ENCODE measurements around the gene ADGRL3.

Gene ADGRL3

GRCh38 chr4:62023633-62024032 is 823.5 kb downstream of the ADGRL3 start:
- FAIRE-seq: no peak

- no peak for FAIRE-seq
Measured at GRCh38 chr4:62028745-62029144, 828.6 kb downstream of the ADGRL3 start.

- no peak for FAIRE-seq
Measured at GRCh38 chr4:62030958-62031357, 830.8 kb downstream of the ADGRL3 start.

DNA sequence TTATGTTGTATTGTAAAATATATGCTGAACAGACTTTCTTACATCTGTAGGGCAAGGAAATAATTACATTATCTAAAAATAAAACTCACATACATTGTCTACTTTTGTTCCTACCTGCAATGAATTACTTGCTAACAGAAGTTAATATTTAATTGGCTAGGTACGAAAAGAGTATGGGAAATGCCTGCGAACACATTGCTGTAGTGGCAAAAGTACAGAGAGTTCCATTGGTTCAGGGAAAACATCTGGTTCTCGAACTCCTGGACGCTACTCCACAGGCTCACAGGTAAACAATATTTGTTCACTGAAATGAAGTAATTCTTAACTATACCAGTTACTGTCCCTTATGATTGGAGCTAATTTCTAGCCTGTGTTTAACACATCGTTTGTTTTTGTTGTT is 837.4 kb downstream of the ADGRL3 start:
- no peak for FAIRE-seq

DNA sequence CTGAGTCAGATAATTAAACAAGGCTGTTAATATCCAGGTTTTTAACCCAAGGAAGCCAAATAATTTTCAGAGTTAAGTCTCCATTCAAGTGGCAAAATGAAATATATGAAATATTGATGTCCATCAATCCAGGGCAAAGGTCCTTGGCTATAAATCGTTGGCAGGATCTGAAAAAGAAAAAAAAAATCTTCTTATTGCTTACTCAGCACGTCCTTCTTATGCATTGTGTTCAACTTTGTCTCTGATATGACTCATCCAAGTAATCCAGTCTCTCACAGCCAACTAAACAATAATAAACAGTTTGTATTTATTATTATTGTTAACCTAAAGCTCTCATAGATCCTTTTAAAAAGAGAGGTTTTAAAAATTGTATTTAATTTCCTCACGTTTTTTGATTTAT is 851.2 kb downstream of the ADGRL3 start:
- no peak for FAIRE-seq

DNA sequence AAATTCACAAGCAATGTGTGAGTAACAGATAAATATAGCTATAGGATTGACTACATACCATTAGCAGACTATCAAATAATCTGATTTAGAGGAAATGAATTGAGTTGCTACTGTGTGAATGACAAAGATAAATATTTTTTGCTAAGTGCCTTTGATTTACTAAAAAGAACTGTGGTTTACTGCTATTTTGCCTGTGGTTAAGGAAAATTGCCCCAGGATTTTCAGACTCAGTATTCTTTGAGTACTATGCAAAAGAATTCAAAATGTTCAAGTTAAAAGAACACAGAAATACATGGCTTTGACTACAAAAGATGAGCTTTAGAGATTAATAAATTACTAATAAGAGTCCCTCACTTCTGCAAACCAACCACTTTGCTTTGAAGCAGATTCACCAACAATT is 853.8 kb downstream of the ADGRL3 start:
- no peak for FAIRE-seq

DNA sequence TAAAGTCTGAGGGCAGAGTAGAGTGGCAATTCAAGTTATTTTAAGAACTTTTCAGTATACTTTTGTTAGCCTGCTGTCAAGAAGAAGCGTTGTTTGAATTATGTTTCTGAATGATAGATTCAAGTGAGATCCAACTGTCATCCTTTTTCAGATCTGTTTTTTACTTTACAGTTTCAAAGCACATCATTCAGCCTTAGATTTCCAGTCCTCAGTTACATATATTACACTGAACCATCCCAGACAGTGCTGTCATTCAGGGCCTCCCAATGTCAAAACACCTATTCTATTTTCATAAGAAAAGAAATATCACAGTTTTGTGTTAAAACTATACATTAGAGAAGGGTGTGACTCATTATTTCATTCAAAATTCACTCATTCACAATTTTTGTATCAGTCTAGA is 856.9 kb downstream of the ADGRL3 start:
- FAIRE-seq: no peak

- no peak for FAIRE-seq
Measured at GRCh38 chr4:62058571-62058970, 858.4 kb downstream of the ADGRL3 start.

DNA sequence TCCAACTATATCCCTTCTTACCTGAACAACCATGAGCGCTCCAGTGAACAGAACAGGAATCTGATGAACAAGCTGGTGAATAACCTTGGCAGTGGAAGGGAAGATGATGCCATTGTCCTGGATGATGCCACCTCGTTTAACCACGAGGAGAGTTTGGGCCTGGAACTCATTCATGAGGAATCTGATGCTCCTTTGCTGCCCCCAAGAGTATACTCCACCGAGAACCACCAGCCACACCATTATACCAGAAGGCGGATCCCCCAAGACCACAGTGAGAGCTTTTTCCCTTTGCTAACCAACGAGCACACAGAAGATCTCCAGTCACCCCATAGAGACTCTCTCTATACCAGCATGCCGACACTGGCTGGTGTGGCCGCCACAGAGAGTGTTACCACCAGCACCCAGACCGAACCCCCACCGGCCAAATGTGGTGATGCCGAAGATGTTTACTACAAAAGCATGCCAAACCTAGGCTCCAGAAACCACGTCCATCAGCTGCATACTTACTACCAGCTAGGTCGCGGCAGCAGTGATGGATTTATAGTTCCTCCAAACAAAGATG is 870.2 kb downstream of the ADGRL3 start:
- FAIRE-seq: no peak

- no peak for FAIRE-seq
Measured at GRCh38 chr4:62075089-62075488, 875.0 kb downstream of the ADGRL3 start.

DNA sequence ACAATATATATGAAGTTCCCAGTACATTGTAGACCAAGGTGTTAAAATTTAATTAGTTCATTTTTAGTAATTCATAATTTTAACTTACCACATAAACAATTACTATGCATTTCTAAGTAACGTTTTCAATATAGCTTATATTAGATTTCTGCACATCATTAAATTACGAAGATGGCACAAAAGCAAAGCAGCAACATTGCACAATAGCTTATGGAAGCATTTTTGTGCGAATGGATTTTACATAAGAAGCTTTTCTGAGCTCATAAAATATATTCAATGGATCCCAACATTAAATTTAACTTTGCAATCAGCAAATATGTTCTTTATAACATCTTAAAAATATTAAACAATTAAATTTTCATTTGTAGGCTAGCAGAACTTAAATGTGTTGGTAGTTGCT is 875.4 kb downstream of the ADGRL3 start:
- no peak for FAIRE-seq

DNA sequence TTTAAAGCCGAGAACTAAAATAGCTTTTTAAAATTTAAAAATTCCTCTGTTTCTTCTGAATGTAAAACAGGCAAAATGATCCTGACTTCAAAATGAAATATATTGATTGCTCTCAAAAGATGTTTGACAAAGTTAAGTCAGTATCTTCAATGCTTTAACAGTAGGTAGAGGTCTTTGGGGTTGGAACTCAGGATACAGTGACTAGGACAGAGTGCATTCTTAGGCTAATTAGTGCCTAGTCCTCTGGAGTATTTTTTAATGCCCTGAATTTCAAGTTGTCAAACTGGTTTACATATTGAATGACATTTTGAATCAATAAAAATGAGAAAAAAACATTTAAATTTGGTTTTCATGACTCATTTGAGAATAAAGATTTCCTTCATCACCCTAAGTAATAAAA is 877.3 kb downstream of the ADGRL3 start:
- no peak for FAIRE-seq

DNA sequence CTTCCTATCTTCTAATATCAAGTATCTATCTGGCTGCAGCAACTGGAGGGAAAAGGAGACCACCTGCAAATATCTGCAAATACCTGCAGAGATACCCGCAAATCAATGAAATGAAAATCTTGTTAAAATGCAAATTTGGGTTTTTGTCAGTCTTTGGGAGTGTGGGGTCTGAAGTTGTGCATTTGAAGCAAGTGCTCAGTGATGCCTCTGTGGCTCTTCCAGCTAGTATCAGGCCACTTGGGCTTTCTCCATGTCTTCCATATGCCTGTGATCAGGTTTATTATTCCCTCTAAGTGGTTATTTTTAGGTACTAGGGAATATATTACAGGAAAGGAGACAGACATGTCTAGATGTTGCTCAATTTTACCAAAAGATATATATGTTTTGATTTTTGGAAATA is 880.3 kb downstream of the ADGRL3 start:
- no peak for FAIRE-seq

- no peak for FAIRE-seq
Measured at GRCh38 chr4:62087706-62088105, 887.6 kb downstream of the ADGRL3 start.

DNA sequence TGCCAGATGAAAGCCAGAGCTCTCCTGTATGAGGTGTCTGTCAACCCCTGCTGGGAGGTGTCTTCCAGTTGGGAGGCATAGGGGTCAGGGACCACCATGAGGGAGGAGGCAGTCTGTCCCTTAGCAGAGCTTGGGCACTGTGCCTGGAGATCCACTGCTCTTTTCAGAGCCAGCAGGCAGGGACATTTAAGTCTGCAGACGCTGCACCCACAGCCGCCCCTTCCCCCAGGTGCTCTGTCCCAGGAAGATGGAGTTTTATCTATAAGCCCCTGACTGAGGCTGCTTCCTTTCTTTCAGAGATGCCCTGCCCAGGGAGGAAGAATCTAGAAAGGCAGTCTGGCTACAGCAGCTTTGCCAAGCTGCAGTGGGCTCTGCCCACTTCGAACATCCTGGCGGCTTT is 893.6 kb downstream of the ADGRL3 start:
- FAIRE-seq: no peak

- FAIRE-seq: no peak
Measured at GRCh38 chr4:62096881-62097280, 896.8 kb downstream of the ADGRL3 start.

DNA sequence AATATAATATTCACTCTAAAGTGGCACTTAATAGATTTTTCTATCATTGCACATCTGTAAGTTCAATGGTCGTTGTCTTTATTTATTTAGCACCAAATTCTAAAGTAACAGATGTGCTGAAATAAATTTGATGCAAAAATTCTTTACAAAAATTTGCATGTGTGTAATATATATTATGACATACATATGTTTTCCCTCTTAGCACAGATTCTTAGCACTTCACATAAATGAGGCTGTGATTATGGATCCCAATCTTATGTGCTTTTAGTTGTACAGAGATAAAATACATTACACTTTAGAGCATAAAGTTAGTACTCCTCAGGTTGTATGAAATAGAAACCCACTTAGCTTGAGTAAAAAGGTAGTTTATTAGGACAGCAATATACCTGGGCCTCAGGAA is 915.1 kb downstream of the ADGRL3 start:
- FAIRE-seq: no peak

DNA sequence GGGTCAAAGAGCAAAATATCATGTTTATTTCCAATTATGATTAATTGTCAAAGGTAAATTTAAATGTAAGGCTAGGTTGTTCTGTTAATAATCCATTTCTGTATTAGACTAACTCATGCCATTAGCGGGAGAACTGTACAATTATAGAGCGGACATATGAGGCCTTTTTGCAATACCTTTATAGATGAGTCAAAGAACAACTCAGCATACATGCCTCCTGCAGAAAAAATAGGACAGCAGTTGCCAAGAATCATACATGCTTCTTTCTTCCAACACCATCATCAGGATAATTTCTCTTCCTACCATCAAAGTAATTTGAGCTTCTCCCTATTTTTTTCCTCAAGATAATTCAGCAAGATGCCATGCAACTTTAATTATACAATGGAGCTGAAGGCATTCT is 917.8 kb downstream of the ADGRL3 start:
- no peak for FAIRE-seq

DNA sequence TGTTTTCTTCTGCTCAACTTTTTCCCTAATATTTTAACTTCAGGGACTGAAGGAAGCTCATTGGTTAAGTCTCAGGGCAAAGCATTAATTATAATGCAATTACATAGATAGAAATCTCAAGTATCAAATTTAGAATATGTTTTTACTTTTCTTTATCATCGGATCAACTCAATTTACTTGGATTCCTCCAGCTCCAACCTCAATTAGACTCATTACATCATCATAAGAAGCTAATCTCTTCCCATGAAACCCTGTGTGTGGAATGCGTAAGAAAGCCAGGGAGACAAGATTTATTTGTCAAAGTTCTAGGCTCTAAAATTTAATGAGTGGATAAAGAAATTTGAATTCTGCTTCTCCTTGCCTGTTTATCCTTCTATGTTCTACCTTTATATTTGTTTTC is 918.4 kb downstream of the ADGRL3 start:
- no peak for FAIRE-seq

DNA sequence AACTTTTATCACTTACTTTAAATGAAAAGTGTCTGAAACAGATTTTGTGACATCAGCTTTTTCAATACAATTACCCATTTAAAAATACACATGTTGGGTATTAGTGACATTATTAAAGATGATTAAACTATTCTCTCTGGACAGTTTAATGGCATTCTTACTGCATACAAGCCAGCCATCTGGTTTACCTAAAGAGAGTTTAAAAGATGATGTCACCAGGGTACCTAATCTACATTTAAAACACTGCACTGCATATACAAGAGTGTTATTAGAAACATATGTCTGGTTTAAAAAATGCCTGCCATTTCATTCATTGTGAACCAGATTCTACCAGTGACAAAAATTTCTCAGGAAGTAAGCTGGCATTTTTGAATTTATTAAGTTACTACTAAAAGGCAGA is 919.1 kb downstream of the ADGRL3 start:
- no peak for FAIRE-seq

GRCh38 chr4:62126064-62126732 is 926.1 kb downstream of the ADGRL3 start:
- FAIRE-seq: no peak

Data from colon (tissue), 2 donors.